Activated CD4-positive, alpha-beta T cell treated with anti-CD3 and anti-CD28 coated beads for 4 hours (primary cell): Measurements from ENCODE around the gene TTC28.

Source experiments
- DNase-seq, 2 donors: peaks; one replicate each; pipeline ENCODE4 v3.0.0-alpha.2; 2020

Gene TTC28

DNA sequence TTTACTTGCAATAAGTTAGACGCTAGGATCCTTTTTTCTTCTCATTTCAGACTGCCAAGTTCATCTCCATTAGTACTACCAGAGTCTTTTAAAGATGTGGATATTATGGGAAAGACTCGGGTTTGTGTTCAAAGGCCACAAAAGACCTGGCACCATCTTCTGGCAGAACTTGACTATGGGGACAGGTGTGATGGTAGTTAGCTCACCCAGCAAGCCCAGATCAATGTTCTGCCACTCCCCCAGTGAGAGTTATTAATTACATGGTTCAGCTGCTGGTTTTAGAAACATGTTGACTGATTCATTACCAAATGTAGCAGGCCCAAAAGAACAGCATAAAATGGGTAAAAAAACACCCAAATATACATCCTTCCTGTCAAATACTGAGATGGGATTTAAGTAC, 427.1 kb downstream of the TTC28 start:
- no peak for DNase-seq

DNA sequence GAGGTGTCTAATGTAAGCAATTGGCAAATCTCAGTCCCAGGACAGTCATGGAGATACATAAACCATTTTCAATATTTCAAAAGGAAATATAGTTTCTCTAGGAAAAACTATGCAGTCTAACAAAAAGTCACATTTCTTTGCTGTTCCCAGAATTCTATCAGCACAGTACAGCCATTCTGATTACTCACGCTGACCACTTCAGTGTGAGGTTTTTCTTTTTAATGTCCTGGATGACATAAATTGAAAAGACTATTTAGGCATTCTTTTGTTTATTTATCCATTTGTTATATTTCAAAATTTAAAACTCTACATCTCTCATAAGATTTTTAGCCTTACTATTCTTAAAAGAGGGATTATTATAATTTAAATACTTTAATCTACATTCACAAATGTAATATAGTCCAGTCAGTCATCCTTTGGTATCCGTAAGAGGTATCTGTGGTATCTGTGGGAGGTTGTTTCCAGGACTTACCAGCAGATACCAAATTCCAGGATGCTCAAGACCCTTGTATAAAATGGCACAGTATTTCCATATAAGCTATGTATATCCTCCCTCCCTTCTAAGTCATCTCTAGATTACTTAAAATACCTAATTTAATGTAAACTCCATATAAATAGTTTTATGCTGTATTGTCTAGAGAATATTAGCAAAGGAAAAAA, 429.5 kb downstream of the TTC28 start:
- DNase-seq = no peak

DNA sequence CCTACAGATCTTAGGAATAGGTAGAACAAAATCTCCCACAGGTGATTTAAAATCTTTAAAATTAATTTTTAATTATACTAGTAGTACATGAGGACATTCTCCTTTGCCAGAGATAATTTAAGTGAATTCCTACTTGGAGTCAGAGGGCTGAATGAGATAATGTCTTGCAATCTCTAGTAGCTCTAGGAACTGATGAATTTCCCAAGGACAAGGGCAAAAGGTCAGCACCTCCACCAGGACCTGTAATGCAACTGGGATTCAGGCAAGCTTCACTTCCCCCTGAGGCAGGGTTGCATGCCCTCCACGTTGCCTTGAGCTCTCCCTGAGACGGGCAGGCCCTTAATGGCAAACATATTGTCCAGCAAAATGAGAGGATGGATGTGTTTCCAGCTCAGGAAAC, 430.2 kb downstream of the TTC28 start:
- DNase-seq = no peak

DNA sequence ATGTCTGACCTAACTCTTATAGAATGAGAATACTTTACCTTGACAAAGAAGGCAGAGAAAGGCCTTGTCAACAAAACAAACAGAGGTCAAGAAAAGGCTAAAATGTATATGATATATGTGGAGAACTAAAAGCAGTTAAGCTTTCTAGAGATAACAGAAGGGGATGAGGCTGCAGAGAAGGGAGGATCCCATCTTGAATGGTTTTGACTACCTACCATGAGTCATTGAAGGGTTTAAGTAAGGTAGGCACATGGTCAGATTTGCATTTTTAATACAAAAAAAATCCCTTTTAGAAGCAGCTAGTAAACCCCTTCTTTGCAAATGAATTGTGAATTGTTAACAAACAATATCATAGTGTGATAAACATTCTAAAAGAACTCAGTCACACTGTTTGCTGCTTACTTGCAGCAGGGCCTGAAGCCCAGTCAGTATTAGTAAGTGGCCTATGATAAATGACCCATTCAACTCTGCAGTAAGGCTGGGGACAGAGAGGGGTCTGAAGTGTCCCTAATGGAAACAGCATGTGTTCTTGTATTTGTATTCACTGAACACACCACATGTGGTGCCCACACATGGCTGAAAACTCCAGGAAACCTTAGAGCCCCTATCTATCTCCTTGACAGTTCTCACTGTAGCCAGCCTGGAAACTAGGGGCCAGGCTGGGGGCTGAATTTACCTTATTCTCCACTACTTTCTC, 431.8 kb downstream of the TTC28 start:
- DNase-seq = no peak

GRCh38 chr22:28247136-28247535, 432.5 kb downstream of the TTC28 start:
- no peak for DNase-seq

GRCh38 chr22:28246397-28246796, 433.2 kb downstream of the TTC28 start:
- no peak for DNase-seq

DNA sequence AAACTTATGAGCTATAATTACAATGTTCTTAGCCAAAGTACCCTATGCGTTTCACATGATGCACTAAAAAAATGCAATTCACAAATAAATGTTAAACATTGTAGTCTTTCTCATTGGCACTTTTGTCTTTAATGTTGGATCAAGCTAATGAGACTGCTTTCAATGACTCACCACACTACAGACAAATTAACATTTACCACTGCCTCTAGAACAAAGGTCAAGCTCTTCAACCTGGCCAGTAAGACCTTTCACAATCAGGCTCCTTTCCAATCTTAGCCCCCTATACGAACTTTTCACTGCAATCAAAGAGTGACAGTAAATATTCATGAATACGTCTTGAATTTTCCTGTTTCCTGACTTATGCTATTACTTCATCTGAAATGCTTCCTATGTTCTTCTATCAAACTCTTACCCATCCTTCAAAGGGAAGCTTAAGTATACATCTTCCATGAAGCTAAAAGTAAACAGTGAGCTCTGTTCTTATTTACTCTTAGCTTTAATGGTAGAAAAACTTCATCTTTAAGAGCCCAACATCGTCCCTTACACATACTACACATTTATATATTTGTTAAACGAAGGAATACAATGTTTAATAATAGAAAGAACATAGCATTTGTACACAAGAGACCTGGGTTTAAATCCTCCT, 433.9 kb downstream of the TTC28 start:
- no peak for DNase-seq

GRCh38 chr22:28244757-28245156, 434.9 kb downstream of the TTC28 start:
- DNase-seq = no peak

DNA sequence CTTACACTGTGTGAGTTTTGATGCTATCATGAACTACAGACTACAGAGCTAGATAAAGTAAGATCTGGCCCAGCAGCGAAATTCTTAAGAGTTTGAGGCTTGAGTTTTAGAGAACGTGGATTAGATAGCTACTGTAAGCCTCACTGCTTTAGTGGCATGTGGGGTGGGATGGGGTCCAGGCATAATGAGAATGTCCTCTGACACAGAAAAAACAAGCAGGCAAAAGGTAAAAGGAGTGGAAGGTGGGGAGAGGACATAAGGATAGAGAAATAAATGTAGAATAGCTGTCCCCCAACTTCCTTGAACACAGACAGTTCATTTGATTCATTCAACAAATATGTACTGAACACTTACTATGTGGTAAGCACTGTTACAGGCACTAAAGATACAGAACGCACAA, 436.1 kb downstream of the TTC28 start:
- no peak for DNase-seq

GRCh38 chr22:28241656-28242290, 437.9 kb downstream of the TTC28 start:
- DNase-seq = no peak

DNA sequence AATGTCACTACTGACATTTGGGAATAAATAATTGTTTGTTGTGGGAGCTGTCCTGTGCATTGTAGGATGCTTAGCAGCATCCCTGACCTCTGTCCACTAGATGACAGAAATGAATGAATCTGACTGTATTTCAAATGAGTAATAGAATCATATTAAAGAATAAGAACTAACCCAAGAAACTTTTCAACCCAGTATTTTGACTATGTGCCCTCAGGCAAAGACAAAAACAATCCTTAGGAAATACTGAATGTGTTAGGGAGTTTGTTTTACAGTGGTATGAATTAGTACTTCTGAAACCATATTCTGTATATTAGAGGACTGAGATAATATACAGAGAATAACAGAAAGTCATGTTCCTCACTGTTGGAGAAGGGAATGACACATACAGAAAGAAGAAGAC, 439.7 kb downstream of the TTC28 start:
- no peak for DNase-seq

- no peak for DNase-seq
Measured at GRCh38 chr22:28237783-28238182, 441.9 kb downstream of the TTC28 start.

DNA sequence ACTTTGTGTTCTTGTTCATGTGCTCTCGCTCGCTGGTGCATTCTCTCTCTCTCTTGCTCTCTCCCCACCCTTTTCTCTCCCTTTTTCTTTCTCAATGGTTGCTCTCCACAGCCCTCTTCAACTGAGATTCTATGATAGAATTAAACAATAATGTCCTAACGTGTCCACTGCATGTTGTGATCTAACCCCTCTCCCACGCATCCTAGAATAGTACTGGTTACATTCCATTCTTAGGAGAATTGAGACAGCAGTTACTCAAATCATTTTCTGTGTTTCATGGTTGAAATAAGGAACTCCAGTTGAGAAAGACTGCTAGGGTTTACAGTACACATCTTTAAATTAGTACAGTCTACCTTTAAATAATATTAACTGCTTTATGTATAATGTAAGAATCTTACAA, 442.5 kb downstream of the TTC28 start:
- DNase-seq = no peak

DNA sequence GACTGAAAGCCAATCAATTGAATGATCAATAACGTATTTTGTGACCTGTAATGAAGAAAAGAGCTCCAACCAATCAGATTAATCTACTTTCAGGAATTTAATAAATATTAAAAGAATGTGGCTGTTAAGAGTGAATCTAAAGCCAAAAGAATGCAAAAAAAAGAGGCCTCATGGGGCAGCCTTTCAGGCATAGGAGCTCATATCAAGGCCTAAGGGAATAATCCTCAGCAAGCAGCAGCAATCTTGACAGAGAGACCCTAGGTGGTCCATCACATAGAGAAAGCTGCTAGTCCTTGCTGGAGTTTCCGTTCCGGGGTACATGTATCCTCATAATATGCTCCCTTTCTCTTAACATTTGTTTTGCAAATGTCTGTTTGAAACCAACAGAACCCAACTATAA, 447.4 kb downstream of the TTC28 start:
- no peak for DNase-seq

GRCh38 chr22:28231441-28231840, 448.2 kb downstream of the TTC28 start:
- DNase-seq = no peak

GRCh38 chr22:28230671-28231070, 449.0 kb downstream of the TTC28 start:
- no peak for DNase-seq

DNA sequence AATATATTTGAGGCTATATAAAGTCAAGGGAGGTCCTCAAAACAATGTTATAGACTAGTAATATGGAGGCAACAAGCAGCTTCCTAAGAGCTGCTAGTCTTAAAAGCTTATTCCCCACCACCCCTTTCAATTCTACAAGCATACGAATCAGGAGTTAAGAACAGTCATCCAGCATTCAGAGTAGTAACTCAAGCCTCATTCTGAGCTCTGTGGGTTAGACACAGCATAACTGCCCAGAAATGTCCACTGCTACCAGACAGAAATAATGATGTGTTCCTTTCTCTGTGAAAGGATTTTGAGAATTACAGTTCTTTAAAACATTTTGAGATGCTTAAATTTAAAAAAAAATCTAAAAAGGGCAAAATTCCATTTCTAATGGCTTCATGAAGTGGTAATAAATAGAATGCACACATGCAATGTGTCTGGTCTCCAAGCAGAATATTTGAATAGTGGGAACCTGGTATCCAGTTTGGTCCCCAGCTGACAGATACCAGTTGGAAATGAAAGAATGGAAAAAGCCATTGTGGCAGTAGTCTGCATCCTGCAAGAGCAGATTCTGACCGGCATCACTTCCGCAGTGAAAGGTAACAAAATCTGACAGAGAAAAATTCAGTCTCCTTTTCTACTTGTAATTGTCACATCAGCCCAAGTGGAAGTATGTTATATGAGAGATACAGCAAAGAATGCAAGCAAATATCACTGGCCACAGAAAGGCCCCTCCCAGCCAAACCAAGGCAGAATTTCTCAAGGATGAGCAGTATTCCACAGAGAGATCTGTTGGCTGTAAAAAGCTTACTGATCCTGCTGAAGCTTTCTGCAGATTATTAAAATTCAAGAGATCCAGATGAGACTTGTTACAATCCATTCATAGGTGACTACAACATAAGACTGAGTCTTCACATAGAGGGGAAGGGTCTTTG, 449.8 kb downstream of the TTC28 start:
- no peak for DNase-seq

DNA sequence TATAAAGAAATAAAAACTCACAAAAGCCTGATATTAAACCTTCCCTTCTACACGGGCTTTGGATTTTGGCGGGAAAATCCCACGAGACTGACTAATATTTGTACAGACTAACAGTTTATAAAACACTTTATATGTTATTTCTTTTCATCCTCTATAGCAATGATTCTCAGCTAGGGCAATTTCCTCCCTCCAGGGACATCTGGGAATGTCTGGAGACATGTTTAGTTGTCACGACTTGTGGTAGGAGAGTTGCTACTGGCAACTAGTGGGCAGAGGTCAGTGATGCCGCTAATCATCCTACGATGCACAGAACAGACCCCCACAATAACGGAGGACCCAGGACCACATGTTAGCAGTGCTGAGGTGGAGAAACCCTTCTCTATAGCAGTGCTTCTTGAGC, 455.8 kb downstream of the TTC28 start:
- DNase-seq = no peak

DNA sequence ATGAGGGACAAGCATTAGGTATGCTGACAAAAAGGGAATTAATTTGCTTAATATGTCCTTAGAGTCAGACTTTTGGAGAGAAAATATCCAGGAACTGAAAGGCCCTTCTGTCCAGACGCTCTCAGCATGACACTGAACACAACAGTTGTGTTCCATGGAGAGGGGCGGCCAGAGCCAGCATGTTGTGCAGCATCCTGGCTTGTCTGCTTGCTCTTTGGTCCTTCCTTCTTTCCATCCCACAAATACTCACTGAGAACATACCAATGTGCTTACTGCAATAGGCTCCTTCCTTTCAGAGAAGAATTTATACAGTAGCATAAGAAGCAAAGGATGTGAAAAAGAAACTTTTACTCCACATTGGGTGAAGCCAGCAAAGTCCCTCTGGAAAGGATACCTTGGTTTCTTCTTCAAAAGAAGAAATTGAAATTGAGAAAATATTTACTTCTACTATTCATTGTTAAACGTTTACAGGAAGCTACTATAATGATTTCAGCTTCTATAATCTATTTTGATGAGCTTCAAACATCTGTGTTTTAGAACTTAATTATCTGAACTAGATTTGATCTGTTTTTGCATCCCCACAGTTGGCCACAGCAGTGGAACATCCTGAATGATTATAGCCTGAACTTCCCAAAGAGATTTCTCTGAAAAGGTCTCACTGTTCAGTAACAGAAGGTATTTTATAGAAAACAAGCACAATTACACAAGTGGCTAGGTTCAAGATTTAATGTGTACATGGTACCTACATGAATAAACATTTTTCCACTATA, 456.5 kb downstream of the TTC28 start:
- no peak for DNase-seq

DNA sequence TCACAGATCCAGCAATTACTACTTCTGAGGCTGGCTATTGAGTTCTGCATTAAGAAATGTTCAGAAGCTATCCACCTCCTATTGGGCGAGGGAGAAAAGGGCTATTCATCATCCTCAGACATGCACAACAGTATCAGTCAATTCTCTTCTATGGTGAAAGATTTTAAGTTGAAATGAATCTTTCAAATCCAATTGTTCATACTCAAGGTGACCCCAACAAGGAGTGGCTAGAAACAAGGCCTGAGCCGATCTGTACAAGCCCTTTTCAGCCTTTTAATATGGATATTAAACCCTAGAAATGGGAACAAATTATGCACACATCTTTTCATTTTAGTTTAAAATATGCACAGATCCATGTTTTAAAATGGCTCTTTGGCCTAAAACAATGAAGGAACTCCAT, 457.1 kb downstream of the TTC28 start:
- no peak for DNase-seq

DNA sequence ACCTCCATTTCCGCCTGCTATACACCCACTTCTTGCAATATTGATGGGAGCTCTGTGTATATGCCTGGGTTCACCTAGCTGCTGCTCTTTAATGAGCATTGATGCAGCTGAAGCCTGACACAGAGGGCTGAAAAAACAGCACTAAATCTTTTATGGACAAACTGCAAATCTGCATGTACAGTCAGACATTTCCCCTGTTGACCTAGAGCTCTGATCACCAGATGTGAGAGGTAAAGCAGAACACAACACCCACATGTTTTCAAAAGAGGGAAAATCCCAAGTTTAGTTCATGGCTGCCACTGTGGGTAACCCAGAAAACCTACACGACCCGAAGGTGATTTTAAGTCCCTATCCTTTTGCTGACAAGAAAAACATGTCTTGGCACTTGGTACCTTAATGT, 457.6 kb downstream of the TTC28 start:
- DNase-seq = no peak
